H9 (cell line): ENCODE data around the gene ATG2B. TPM values are rescaled to one million over a fixed set of nuclear protein-coding genes. Genes with fewer than 3 reads are reported as not detected.

ENCODE experiments used
- DNase-seq: peaks from one replicate; pipeline ENCODE4 v3.0.0-alpha.2; 2017
- H2AFZ ChIP-seq: one replicate; pipeline ENCODE4 v1.6.1; 2013; ENCODE audit warnings: mild to moderate bottlenecking, low read length, control low read depth, moderate library complexity
- H2AK5ac ChIP-seq: 2 replicates; pipeline ENCODE4 v1.6.1; 2013; ENCODE audit warnings: low read length, control low read depth, mixed read lengths; ENCODE audit not compliant: insufficient read length
- H2BK120ac ChIP-seq: one replicate; pipeline ENCODE4 v1.6.1; 2013; ENCODE audit warnings: low read depth, mild to moderate bottlenecking, low read length, control low read depth, inconsistent platforms; ENCODE audit not compliant: poor library complexity, severe bottlenecking
- H2BK12ac ChIP-seq: 2 replicates; pipeline ENCODE4 v1.6.1; 2013; ENCODE audit warnings: low read length, control low read depth, mixed read lengths, low read depth; ENCODE audit not compliant: insufficient read length
- H2BK15ac ChIP-seq: 2 replicates; pipeline ENCODE4 v1.6.1; 2013; ENCODE audit warnings: low read depth, low read length, control low read depth
- H2BK20ac ChIP-seq: one replicate; pipeline ENCODE4 v1.6.1; 2013; ENCODE audit warnings: low read depth, mild to moderate bottlenecking, low read length, control low read depth, inconsistent platforms; ENCODE audit not compliant: poor library complexity, severe bottlenecking
- H2BK5ac ChIP-seq: 2 replicates; pipeline ENCODE4 v1.6.1; 2013; ENCODE audit warnings: low read length, control low read depth, mixed read lengths; ENCODE audit not compliant: insufficient read length
- H3K14ac ChIP-seq: 2 replicates; pipeline ENCODE4 v1.6.1; 2013; ENCODE audit warnings: low read length, control low read depth; ENCODE audit not compliant: insufficient read depth
- H3K18ac ChIP-seq: 2 replicates; pipeline ENCODE4 v1.6.1; 2013; ENCODE audit warnings: low read depth, mild to moderate bottlenecking, mixed read lengths, low read length, control low read depth; ENCODE audit not compliant: insufficient read length
- H3K23ac ChIP-seq: 2 replicates; pipeline ENCODE4 v1.6.1; 2013; ENCODE audit warnings: low read length, control low read depth, mixed read lengths, low read depth; ENCODE audit not compliant: insufficient read length
- H3K23me2 ChIP-seq: 2 replicates; pipeline ENCODE4 v1.6.1; 2013; ENCODE audit warnings: low read depth, mild to moderate bottlenecking, mixed read lengths, low read length, control low read depth; ENCODE audit not compliant: insufficient read length, poor library complexity, severe bottlenecking
- H3K27ac ChIP-seq: 2 replicates; pipeline ENCODE4 v1.5.1; 2013; ENCODE audit warnings: low read length, control low read depth, mixed read lengths, low read depth; ENCODE audit not compliant: insufficient read length
- H3K27me3 ChIP-seq: 2 replicates; pipeline ENCODE4 v1.6.1; 2013; ENCODE audit warnings: low read length, control low read depth, inconsistent platforms; ENCODE audit not compliant: insufficient read depth
- H3K4ac ChIP-seq: 2 replicates; pipeline ENCODE4 v1.6.1; 2013; ENCODE audit warnings: low read depth, mild to moderate bottlenecking, control low read depth, inconsistent platforms, low read length, moderate library complexity
- H3K4me1 ChIP-seq: 2 replicates; pipeline ENCODE4 v1.6.1; 2013; ENCODE audit warnings: low read length, control low read depth, inconsistent platforms; ENCODE audit not compliant: insufficient read depth
- H3K4me2 ChIP-seq: 2 replicates; pipeline ENCODE4 v1.6.1; 2013; ENCODE audit warnings: low read length, control low read depth, mixed read lengths; ENCODE audit not compliant: insufficient read length, insufficient read depth
- H3K56ac ChIP-seq: 2 replicates; pipeline ENCODE4 v1.6.1; 2013; ENCODE audit warnings: low read depth, mild to moderate bottlenecking, mixed read lengths, low read length, control low read depth; ENCODE audit not compliant: insufficient read length
- H3K79me1 ChIP-seq: 2 replicates; pipeline ENCODE4 v1.6.1; 2013; ENCODE audit warnings: low read depth, mild to moderate bottlenecking, moderate library complexity, low read length, control low read depth, inconsistent platforms; ENCODE audit not compliant: insufficient read depth, poor library complexity, severe bottlenecking
- H3K79me2 ChIP-seq: 2 replicates; pipeline ENCODE4 v1.6.1; 2013; ENCODE audit warnings: low read length, control low read depth, inconsistent platforms; ENCODE audit not compliant: insufficient read depth
- H3K9ac ChIP-seq: 2 replicates; pipeline ENCODE4 v1.6.1; 2013; ENCODE audit warnings: low read length, control low read depth, mixed read lengths; ENCODE audit not compliant: insufficient read length; ENCODE audit errors: extremely low read depth
- H3K9me3 ChIP-seq: one replicate; pipeline ENCODE4 v1.6.1; 2013; ENCODE audit warnings: low read depth, low read length, inconsistent platforms; ENCODE audit not compliant: control insufficient read depth
- H3T11ph ChIP-seq: one replicate; pipeline ENCODE4 v1.6.1; 2013; ENCODE audit warnings: mild to moderate bottlenecking, low read length, control low read depth, inconsistent platforms
- H4K20me1 ChIP-seq: one replicate; pipeline ENCODE4 v1.6.1; 2013; ENCODE audit not compliant: control insufficient read depth, insufficient read length, insufficient read depth
- H4K5ac ChIP-seq: 2 replicates; pipeline ENCODE4 v1.6.1; 2013; ENCODE audit warnings: low read depth, mild to moderate bottlenecking, mixed read lengths, low read length, control low read depth; ENCODE audit not compliant: insufficient read length
- H4K8ac ChIP-seq: replicated peaks from 2 replicates; pipeline ENCODE4 v1.6.1; 2013; ENCODE audit warnings: low read length, control low read depth, mixed read lengths, low read depth; ENCODE audit not compliant: insufficient read length
- H4K91ac ChIP-seq: 2 replicates; pipeline ENCODE4 v1.6.1; 2013; ENCODE audit warnings: low read depth, mild to moderate bottlenecking, moderate library complexity, mixed read lengths, low read length, control low read depth; ENCODE audit not compliant: insufficient read length
- H3K27ac Mint-ChIP-seq, 3 experiments: 2 replicates in 2 of 3; 3 replicates in 1 of 3; pipeline ENCODE4 v1.8.0; 2020 to 2021; ENCODE audit warnings: mixed read lengths in 3 of 3, mild to moderate bottlenecking in 1 of 3, moderate library complexity in 1 of 3
- H3K27me3 Mint-ChIP-seq: 2 replicates; pipeline ENCODE4 v1.8.0; 2021; ENCODE audit warnings: low read depth, mild to moderate bottlenecking, moderate library complexity, mixed read lengths
- H3K36me3 Mint-ChIP-seq, 3 experiments: 2 replicates in 2 of 3; 3 replicates in 1 of 3; pipeline ENCODE4 v1.8.0; 2020 to 2021; ENCODE audit warnings: low read depth in 3 of 3, mixed read lengths in 3 of 3; ENCODE audit not compliant: insufficient read depth in 1 of 3
- H3K4me1 Mint-ChIP-seq, 2 experiments: 2 replicates each; pipeline ENCODE4 v1.8.0; 2020; ENCODE audit warnings: mixed read lengths in 2 of 2
- H3K4me3 Mint-ChIP-seq, 2 experiments: 2 replicates in 1 of 2; 3 replicates in 1 of 2; pipeline ENCODE4 v1.8.0; 2020 to 2021; ENCODE audit warnings: mild to moderate bottlenecking in 2 of 2, mixed read lengths in 2 of 2, moderate library complexity in 1 of 2
- H3K9me3 Mint-ChIP-seq, 2 experiments: 2 replicates in 1 of 2; 3 replicates in 1 of 2; pipeline ENCODE4 v1.8.0; 2020; ENCODE audit warnings: mild to moderate bottlenecking in 2 of 2, mixed read lengths in 2 of 2, moderate library complexity in 1 of 2
- CTCF ChIP-seq: fragments of 200-600 bp; sonication (generic); conservative IDR thresholded peaks from 3 replicates; pipeline ENCODE4 v1.8.0; 2021; ENCODE audit warnings: antibody characterized with exemption, mild to moderate bottlenecking
- WGBS: extraction: QIAGEN DNeasy Blood & Tissue Kit; methylation state at CpG from one replicate; pipeline ENCODE4 v1.1.7; 2013; ENCODE audit warnings: missing lambda C conversion rate, low lambda C conversion rate, mixed read lengths; ENCODE audit not compliant: insufficient read length; ENCODE audit errors: extremely low coverage; 5-methylcytosine and 5-hydroxymethylcytosine counted together
- total RNA-seq: library from RNA; stranded (reverse); gene quantifications from 2 replicates; pipeline ENCODE4 v1.2.1, GENCODE V29; 2021

Gene ATG2B
- total RNA-seq, 1 experiment from 2014 or later: 12.6 TPM

GRCh38 chr14:96281486-96281885 is 81.7 kb downstream of the ATG2B start:
- no peaks in the 10 kb centered on the region for H3K79me1 ChIP-seq
- H3K79me2 ChIP-seq: no peaks in the 10 kb centered on the region
- peak; percentile 19; the same call in 1 of the 3 replicates for TF ChIP-seq CTCF
- Mint-ChIP-seq H3K27ac (no peak overlapping the region), H3K4me1 (peaks cover 22 to 26% of the 10 kb centered on the region in 2 experiments), H3K36me3 (peaks cover 5 to 20% (median 13%) of the 10 kb centered on the region in 3 experiments), H3K27me3 (peaks cover 2% of the 10 kb centered on the region; the same call in 1 of the 2 replicates), H3K9me3 (peaks cover 11 to 12% of the 10 kb centered on the region in 2 experiments), H3K4me3 (no peak overlapping the region)
- no peaks in the 10 kb centered on the region for H3K23me2 ChIP-seq
- no peak overlapping the region for H3K9ac ChIP-seq
- H3K4ac ChIP-seq: no peak overlapping the region
- H2BK20ac ChIP-seq: no peak overlapping the region
- H4K8ac ChIP-seq: no peak overlapping the region
- H2BK120ac ChIP-seq: no peak overlapping the region
- no peak overlapping the region for H3K4me2 ChIP-seq
- H2AFZ ChIP-seq: no peak overlapping the region
- H3K27ac ChIP-seq: no peak overlapping the region
- no peak overlapping the region for H4K5ac ChIP-seq
- H3K4me1 ChIP-seq: no peaks in the 10 kb centered on the region
- no peak overlapping the region for H2BK15ac ChIP-seq
- no peaks in the 10 kb centered on the region for H4K20me1 ChIP-seq
- no peak overlapping the region for H2BK5ac ChIP-seq
- no peaks in the 10 kb centered on the region for H3K27me3 ChIP-seq
- H2BK12ac ChIP-seq: no peak overlapping the region
- no peak overlapping the region for H3K18ac ChIP-seq
- no peak overlapping the region for H3K56ac ChIP-seq
- no peak overlapping the region for H4K91ac ChIP-seq
- H3K23ac ChIP-seq: no peak overlapping the region
- H3T11ph ChIP-seq: no peak overlapping the region
- no peak for DNase-seq
- no peak overlapping the region for H3K14ac ChIP-seq
- no peaks in the 10 kb centered on the region for H3K9me3 ChIP-seq
- no CpG with 5 or more reads among the region's 4 CpGs for WGBS
- H2AK5ac ChIP-seq: no peak overlapping the region
